ENCODE measurements around the gene PREX1.
"Not testable (repeated sequence)": the region's sequence is repeated elsewhere in the genome, so short reads cannot be mapped to it uniquely, and the experiment has no call there.

Gene PREX1

GRCh38 chr20:48846516-48847492 lies 19.0 kb upstream of the PREX1 start:
- DNase-seq (ENCODE audit: low spot score), result no peak

GRCh38 chr20:48845721-48846306 lies 18.0 kb upstream of the PREX1 start:
- no peak for DNase-seq (ENCODE audit: low spot score)

GRCh38 chr20:48844996-48845395 lies 17.2 kb upstream of the PREX1 start:
- DNase-seq (ENCODE audit: low spot score), result no peak

DNA sequence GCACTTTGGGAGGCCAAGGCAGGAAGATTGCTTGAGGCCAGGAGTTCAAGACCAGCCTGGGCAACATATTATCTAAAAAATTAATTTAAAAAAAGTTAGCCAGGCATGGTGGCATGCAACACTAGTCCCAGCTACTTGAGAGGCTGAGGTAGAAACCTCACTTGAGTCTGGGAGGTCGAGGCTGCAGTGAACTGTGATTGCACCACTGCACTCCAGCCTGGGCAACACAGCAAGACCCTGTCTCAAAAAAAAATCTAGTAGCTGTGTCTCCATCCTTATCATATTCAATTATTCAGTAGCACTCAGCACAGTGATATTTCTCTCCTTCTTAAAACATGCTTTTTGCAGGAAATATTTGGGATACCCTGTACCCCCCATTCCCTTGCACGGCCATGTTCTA lies 16.1 kb upstream of the PREX1 start:
- not testable (repeated sequence) for DNase-seq (ENCODE audit: low spot score)

- DNase-seq (ENCODE audit: low spot score), result no peak
Observed at GRCh38 chr20:48843057-48843806, 15.4 kb upstream of the PREX1 start.

GRCh38 chr20:48841875-48842529 lies 14.2 kb upstream of the PREX1 start:
- DNase-seq (ENCODE audit: low spot score), result peak; percentile 51

GRCh38 chr20:48841196-48841874 lies 13.5 kb upstream of the PREX1 start:
- DNase-seq (ENCODE audit: low spot score), result no peak

DNA sequence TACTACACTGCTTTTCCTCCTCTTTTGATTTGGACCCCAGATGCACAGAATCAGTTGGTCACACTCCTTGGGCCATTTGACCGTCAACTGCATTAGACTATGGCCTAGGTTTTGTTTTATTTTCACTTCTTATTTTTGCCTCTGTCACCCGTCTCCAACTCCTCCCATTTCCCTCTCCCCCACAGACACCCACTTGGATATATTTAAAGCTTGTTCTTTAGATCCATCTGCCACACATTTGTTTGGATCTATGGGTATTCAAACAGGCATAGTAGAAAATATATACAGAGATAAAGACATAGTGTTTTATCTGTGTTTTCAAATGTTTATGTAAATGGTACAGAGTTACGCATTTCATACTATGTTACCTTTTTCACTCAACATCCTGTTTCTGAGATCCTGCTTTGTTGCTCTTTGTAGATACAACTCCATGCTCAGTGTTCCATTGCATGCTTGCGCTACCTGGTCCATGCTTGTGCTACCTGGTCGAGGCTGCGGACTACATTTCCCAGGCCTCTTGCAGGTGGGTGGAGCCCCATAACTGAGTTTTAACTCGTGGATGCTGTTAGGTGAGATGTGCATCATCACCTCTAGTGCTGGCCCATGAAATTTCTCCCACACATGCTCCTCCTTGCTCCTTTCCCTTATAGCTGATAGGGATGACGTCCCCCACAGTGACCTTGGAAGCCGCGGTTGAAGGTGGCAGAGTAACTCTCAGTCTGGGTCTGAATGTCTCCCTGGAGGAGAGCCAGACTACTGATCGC lies 11.5 kb upstream of the PREX1 start:
- DNase-seq (ENCODE audit: low spot score), result no peak

DNA sequence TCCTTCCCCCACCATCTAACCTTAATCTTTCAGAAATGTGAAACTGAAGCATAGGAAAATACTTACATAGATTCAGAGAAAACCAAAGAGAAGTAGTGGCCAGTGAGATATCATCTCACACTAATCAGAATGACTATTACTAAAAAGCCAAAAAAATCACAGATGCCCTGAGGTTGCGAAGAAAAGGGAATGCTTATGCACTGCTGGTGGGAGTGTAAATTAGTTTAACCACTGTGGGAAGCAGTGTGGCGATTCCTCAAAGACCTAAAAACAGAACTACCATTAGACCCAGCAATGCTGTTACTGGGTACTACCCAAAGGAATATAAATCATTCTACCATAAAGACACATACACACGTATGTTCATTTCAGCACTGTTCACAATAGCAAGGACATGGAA lies 9.2 kb upstream of the PREX1 start:
- DNase-seq (ENCODE audit: low spot score), result no peak

GRCh38 chr20:48835390-48835789 lies 7.6 kb upstream of the PREX1 start:
- DNase-seq (ENCODE audit: low spot score), result no peak

GRCh38 chr20:48834278-48834677 lies 6.5 kb upstream of the PREX1 start:
- DNase-seq (ENCODE audit: low spot score), result no peak

DNA sequence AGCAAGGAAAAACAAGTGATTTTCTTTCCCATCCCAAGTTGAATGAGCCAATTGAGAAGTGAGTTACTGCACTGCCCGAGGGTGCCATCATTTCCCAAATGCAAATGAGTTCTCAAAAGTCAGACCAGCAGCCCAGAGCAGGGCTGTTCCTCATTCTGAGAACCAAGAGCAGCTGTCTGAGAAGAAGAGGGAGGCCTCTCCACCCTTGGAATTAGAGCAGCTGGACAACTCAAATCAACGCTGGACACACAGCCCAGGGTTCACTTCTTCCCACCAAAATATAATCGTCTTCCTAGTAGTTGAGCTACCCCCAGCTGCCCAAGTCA lies 4.6 kb upstream of the PREX1 start:
- no peak for DNase-seq (ENCODE audit: low spot score)

DNA sequence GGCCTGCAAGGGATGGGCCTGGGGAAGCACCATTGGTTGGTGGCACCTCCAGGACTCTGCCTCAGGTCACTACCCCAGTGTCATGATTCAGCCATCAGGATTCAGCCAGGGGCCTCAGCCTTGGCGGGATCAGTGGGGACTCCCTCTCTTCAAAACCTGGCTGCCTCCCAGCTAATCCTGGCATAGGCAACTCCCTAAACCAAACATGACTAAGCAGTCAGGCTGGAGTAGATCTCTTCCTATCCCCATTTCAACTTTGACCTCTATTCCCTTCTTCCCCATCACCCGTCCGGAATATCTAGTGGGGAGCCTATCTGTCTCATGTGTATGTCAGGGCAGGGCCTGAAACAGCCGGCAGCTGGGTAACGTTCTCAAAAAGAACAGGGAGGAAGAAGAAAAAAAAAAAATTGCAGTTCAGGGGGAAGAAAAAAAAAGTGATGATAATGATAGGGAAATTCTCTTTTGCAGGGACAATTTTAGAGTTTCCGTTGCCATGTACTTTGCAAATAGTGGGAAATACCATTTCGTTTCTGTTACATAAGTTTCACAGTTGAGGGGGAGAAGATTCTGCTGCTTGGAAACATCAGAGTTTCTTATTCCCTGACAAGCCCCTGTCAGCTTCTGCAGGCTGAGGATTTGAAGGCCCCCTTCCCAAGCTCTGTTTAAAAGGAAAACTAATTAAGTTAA lies 4.1 kb upstream of the PREX1 start:
- peak; percentile 56 for DNase-seq (ENCODE audit: low spot score)

DNA sequence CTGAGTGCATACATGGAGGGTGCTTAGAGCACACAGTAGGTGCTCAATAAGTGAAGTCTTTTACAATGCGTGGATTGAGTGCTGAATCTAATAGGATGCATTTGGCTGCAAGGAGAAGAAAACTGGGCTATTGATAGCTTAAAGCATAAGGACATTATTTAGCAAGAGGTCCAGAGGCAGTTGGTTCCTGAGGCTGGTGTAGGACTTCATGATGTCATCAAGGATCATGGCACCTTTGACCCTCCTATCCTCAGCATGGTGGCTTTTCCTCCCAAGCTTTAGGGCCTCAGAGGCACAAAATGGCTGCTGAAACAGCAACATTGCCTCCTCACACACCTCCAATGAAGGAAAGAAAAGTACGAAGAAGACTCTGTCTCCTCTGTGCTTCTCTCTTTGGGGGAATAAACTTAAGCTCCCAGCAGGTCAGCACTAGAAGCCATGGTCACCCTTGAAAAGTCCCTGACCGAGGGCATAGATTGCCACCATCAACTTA lies 3.1 kb upstream of the PREX1 start:
- DNase-seq (ENCODE audit: low spot score), result no peak

DNA sequence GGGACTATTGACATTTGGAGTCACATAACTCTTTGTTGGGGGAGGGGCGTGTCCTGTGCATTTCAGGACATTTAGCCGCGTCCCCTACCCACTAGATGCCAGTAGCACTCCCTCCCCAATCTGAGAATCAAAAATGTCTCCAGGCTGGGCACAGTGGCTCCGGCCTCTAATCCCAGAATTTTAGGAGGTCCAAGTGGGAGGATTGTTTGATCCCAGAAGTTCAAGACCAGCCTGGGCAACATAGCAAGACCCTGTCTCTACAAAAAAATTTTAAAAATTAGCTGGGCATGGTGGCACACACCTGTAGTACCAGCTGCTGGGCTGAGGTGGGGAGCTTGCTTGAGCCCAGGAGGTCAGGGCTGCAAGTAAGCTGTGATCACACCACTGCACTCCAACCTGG lies 2.1 kb upstream of the PREX1 start:
- DNase-seq (ENCODE audit: low spot score), result no peak

DNA sequence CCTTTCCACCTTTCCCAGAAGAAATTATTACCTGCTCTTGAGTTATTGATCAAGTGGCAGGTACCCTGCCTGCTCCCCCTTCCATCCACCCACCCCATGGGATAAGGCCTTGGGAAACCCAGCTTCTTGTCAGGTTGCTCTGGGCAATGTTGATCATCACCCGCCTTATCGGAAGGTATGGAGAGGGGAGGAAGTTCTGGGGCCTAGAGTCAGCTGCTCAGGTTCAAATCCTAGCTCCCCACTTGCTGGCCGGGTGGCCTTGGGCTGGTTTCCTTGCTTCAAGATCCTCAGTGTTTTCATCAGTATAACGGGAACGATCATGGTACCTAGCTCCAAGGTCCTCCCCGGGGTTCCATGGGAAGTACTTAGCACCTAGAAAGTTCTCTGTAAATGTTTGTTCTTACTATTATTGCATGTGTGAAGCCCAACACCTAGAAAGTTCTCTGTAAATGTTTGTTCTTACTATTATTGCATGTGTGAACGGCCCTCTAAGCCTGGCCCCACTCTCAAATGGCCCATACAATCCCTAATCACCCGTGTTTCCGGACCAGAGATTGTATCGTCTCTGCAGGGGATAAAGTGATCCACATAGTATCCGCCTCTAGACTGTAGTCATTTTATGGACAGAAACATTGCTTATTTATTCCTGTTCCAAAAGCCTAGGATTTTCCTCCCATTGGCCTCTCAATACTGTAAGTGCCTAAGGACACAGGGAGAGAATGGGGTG lies 1.1 kb upstream of the PREX1 start:
- no peak for DNase-seq (ENCODE audit: low spot score)

DNA sequence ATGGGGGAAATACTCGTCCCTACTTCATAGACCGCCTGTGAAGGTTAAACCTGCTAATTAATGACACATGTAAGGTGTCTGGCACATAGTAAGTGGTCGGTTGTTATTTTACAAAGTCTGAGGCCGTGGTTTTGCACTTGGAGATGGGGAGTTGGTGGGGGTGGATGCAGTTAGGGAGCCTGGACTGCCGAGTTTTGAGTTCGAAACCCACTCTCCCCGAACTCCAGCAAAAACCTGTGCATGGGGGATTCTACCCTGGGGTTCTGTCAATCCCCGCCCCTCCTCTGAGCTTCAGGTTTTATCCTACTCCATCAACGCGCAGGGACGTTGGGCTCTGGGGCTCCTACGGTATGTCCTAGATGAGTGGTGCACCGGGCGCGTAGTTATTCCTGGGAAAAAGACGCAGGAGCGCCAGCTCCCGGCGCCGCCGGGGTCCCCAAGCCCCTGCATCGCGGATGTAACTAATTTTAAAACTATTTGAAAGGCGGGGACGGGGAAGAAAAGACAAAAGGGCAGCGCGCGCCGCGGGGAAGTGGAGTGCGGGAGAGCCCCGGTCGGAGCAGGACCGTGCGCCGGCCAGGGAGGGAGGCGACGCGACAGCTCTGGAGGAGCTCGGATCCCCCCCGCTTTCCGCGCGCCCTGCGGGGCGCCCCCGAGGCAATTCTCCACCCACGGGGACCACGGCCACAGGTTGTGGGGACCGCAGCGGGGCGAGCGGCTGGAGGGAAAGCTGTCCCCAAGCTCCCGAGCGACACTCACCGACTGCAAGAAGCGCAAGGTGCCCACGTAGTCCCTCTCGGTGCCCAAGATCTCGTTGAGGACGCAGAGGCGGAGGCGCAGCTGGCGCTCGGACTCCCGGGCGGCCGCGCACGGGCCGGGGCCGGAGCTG lies 672 bp downstream of the PREX1 start:
- no peak for DNase-seq (ENCODE audit: low spot score)

GRCh38 chr20:48826480-48826879 lies 1.3 kb downstream of the PREX1 start:
- not testable (repeated sequence) for DNase-seq (ENCODE audit: low spot score)

GRCh38 chr20:48826069-48826468 lies 1.7 kb downstream of the PREX1 start:
- no peak for DNase-seq (ENCODE audit: low spot score)
